GM12878 (cell line): ENCODE data around the gene EPHA4. TPM values are rescaled to one million over a fixed set of nuclear protein-coding genes. Genes with fewer than 3 reads are reported as not detected.

Source experiments
- BACH1 ChIP-seq: fragments of 450-650 bp; IDR thresholded peaks from 2 replicates; pipeline ENCODE4 v1.6.1; 2017; ENCODE audit warnings: mild to moderate bottlenecking, borderline replicate concordance
- CBX3 ChIP-seq: fragments of 200-600 bp; sonication (generic); IDR thresholded peaks from 2 replicates; pipeline ENCODE4 v1.6.1; 2016; ENCODE audit warnings: low read depth, borderline replicate concordance
- CHD2 ChIP-seq: IDR thresholded peaks from 2 replicates; pipeline ENCODE4 v1.6.1; 2011; ENCODE audit warnings: low read depth, low read length, improper control_type of control experiment, borderline replicate concordance
- DPF2 ChIP-seq: fragments of 450-650 bp; IDR thresholded peaks from 2 replicates; pipeline ENCODE4 v1.6.1; 2017; ENCODE audit warnings: mild to moderate bottlenecking
- EP300 ChIP-seq, 2 experiments: fragments of 150-350 bp in 1 of 2; IDR thresholded peaks; 2 replicates each; pipeline ENCODE4 v1.6.1; 2011 to 2012; ENCODE audit warnings: low read depth in 2 of 2, low read length in 2 of 2, borderline replicate concordance in 1 of 2, improper control_type of control experiment in 1 of 2, inconsistent platforms in 1 of 2; ENCODE audit not compliant: control insufficient read depth in 1 of 2
- HCFC1 ChIP-seq: fragments of 150-350 bp; IDR thresholded peaks from 2 replicates; pipeline ENCODE4 v1.6.1; 2014; ENCODE audit warnings: low read length
- KLF5 ChIP-seq: fragments of 450-650 bp; IDR thresholded peaks from 2 replicates; pipeline ENCODE4 v1.6.1; 2014; ENCODE audit warnings: mild to moderate bottlenecking; ENCODE audit not compliant: partially characterized antibody
- POLR2AphosphoS5 ChIP-seq: IDR thresholded peaks from 2 replicates; pipeline ENCODE4 v1.6.1; 2011; ENCODE audit warnings: mild to moderate bottlenecking, low read length, inconsistent platforms
- RELA ChIP-seq: fragments of 450-650 bp; IDR thresholded peaks from 2 replicates; pipeline ENCODE4 v1.8.0; 2014; ENCODE audit warnings: borderline replicate concordance; ENCODE audit not compliant: partially characterized antibody
- SMAD1 ChIP-seq: fragments of 450-650 bp; IDR thresholded peaks from 2 replicates; pipeline ENCODE4 v1.6.1; 2018; ENCODE audit warnings: mild to moderate bottlenecking, low read depth; ENCODE audit not compliant: partially characterized antibody
- SP1 ChIP-seq: IDR thresholded peaks from one replicate; pipeline ENCODE4 v1.6.1; 2011; ENCODE audit warnings: low read depth, low read length
- SPI1 ChIP-seq: IDR thresholded peaks from 2 replicates; pipeline ENCODE4 v1.6.1; 2011; ENCODE audit warnings: low read depth, mild to moderate bottlenecking, low read length, moderate library complexity, borderline replicate concordance; ENCODE audit not compliant: insufficient read depth
- STAT3 ChIP-seq: IDR thresholded peaks from 2 replicates; pipeline ENCODE4 v1.6.1; 2011; ENCODE audit warnings: low read depth, low read length, improper control_type of control experiment
- SUZ12 ChIP-seq: fragments of 200-600 bp; sonication (generic); IDR thresholded peaks from one replicate; pipeline ENCODE4 v1.6.1; 2018; ENCODE audit warnings: antibody characterized with exemption, mild to moderate bottlenecking; ENCODE audit not compliant: unreplicated experiment
- ZNF622 ChIP-seq: fragments of 450-650 bp; IDR thresholded peaks from 2 replicates; pipeline ENCODE4 v1.6.1; 2017; ENCODE audit warnings: mild to moderate bottlenecking, inconsistent platforms
- ZZZ3 ChIP-seq: IDR thresholded peaks from 2 replicates; pipeline ENCODE4 v1.6.1; 2011; ENCODE audit warnings: low read depth; ENCODE audit not compliant: control insufficient read depth, insufficient read length
- polyA plus RNA-seq, 11 experiments: library from polyadenylated mRNA; depleted of rRNA in 4 of 11; unstranded in 6 of 11; stranded (reverse) in 5 of 11; fragments of >200 nt; fragmentation: Nextera tagmentation in 4 of 11; fragmentation: Illumina TruSeq in 1 of 11; extraction: Ambion mirVana in 4 of 11; extraction: Trizol in 1 of 11; gene quantifications; 1 replicate in 1 of 11; 2 replicates in 10 of 11; pipeline versions ENCODE4 v1.2.1 to v1.2.3, GENCODE V29; 2011 to 2016; ENCODE audit warnings: inconsistent platforms in 2 of 11, missing spikeins in 2 of 11, low read depth in 1 of 11
- total RNA-seq, 4 experiments: library from RNA; depleted of rRNA in 3 of 4; stranded (reverse); fragments of >200 nt in 3 of 4; fragmentation: Illumina TruSeq in 1 of 4; extraction: Trizol in 1 of 4; gene quantifications; 2 replicates each; pipeline versions ENCODE4 v1.2.1 to v1.2.3, GENCODE V29; 2013 to 2021
- TF ChIP-seq, protein P1 (sequence below): fragments of 450-650 bp; IDR thresholded peaks from 2 replicates; pipeline ENCODE4 v1.6.1; 2016; ENCODE audit warnings: mild to moderate bottlenecking
- TF ChIP-seq, protein P2 (sequence below): fragments of 450-650 bp; IDR thresholded peaks from 2 replicates; pipeline ENCODE4 v1.6.1; 2017; ENCODE audit warnings: mild to moderate bottlenecking, moderate library complexity
- TF ChIP-seq, protein P3 (sequence below): IDR thresholded peaks from 2 replicates; pipeline ENCODE4 v1.6.1; 2012; ENCODE audit warnings: low read length, inconsistent platforms
- TF ChIP-seq, protein P4 (sequence below): fragments of 450-650 bp; IDR thresholded peaks from 2 replicates; pipeline ENCODE4 v1.6.1; 2017; ENCODE audit warnings: mild to moderate bottlenecking

Gene EPHA4
- total and polyA plus RNA-seq, 10 of the 15 experiments (the other 5 are each of a cell fraction or from before 2014, with no cell fraction given), result 0.06 to 1.5 (median 0.33) TPM; not detected in 1

DNA sequence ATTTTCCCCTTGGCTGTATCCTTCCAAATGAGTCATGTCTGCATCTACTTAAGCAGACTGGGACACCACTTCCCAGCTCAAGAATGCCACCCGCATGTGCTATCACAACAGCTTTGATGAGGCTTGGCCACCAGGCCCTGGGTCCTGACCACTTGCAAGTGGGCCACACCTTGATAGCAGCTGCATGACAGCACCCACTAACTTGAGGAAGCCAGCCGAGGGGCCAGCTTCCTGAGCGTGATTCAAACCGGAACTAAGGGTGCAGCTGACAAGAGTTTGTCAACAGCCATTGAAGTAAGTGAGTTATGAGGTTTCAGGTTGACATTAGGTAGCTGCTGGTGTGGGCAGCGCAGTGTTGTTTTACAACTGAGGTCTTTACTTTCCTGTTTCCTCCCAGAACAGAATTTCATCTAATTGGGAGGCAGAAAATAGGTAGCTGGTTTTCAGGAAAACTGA is 54.4 kb downstream of the EPHA4 start (continued):
- TF ChIP-seq, protein P1, sequence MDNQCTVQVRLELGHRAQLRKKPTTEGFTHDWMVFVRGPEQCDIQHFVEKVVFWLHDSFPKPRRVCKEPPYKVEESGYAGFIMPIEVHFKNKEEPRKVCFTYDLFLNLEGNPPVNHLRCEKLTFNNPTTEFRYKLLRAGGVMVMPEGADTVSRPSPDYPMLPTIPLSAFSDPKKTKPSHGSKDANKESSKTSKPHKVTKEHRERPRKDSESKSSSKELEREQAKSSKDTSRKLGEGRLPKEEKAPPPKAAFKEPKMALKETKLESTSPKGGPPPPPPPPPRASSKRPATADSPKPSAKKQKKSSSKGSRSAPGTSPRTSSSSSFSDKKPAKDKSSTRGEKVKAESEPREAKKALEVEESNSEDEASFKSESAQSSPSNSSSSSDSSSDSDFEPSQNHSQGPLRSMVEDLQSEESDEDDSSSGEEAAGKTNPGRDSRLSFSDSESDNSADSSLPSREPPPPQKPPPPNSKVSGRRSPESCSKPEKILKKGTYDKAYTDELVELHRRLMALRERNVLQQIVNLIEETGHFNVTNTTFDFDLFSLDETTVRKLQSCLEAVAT, result no peak
- no peak for TF ChIP-seq POLR2AphosphoS5
- TF ChIP-seq SPI1, result no peak
- no peak for TF ChIP-seq SUZ12
- TF ChIP-seq RELA, result no peak
- TF ChIP-seq BACH1, result peak; percentile 68
- peak; percentile 86 for TF ChIP-seq DPF2
- TF ChIP-seq SMAD1, result no peak
- no peak for TF ChIP-seq CBX3
- TF ChIP-seq ZZZ3, result no peak
- no peak for TF ChIP-seq SP1
- TF ChIP-seq, protein P2, sequence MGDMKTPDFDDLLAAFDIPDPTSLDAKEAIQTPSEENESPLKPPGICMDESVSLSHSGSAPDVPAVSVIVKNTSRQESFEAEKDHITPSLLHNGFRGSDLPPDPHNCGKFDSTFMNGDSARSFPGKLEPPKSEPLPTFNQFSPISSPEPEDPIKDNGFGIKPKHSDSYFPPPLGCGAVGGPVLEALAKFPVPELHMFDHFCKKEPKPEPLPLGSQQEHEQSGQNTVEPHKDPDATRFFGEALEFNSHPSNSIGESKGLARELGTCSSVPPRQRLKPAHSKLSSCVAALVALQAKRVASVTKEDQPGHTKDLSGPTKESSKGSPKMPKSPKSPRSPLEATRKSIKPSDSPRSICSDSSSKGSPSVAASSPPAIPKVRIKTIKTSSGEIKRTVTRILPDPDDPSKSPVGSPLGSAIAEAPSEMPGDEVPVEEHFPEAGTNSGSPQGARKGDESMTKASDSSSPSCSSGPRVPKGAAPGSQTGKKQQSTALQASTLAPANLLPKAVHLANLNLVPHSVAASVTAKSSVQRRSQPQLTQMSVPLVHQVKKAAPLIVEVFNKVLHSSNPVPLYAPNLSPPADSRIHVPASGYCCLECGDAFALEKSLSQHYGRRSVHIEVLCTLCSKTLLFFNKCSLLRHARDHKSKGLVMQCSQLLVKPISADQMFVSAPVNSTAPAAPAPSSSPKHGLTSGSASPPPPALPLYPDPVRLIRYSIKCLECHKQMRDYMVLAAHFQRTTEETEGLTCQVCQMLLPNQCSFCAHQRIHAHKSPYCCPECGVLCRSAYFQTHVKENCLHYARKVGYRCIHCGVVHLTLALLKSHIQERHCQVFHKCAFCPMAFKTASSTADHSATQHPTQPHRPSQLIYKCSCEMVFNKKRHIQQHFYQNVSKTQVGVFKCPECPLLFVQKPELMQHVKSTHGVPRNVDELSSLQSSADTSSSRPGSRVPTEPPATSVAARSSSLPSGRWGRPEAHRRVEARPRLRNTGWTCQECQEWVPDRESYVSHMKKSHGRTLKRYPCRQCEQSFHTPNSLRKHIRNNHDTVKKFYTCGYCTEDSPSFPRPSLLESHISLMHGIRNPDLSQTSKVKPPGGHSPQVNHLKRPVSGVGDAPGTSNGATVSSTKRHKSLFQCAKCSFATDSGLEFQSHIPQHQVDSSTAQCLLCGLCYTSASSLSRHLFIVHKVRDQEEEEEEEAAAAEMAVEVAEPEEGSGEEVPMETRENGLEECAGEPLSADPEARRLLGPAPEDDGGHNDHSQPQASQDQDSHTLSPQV, result no peak
- TF ChIP-seq CHD2, result peak; percentile 53; the same call in 1 of the 2 replicates
- peak; percentile 88 to 96 for TF ChIP-seq EP300 (IDR thresholded peaks at IDR 0.05; ENCODE audit: borderline replicate concordance in 1 of 2, control insufficient read depth in 1 of 2, low read depth in 2 of 2, low read length in 2 of 2)
- no peak for TF ChIP-seq ZNF622
- no peak for TF ChIP-seq STAT3
- TF ChIP-seq, protein P3, sequence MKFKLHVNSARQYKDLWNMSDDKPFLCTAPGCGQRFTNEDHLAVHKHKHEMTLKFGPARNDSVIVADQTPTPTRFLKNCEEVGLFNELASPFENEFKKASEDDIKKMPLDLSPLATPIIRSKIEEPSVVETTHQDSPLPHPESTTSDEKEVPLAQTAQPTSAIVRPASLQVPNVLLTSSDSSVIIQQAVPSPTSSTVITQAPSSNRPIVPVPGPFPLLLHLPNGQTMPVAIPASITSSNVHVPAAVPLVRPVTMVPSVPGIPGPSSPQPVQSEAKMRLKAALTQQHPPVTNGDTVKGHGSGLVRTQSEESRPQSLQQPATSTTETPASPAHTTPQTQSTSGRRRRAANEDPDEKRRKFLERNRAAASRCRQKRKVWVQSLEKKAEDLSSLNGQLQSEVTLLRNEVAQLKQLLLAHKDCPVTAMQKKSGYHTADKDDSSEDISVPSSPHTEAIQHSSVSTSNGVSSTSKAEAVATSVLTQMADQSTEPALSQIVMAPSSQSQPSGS, result no peak; the same call in 1 of the 2 replicates
- no peak for TF ChIP-seq HCFC1
- no peak for TF ChIP-seq KLF5
- TF ChIP-seq, protein P4, sequence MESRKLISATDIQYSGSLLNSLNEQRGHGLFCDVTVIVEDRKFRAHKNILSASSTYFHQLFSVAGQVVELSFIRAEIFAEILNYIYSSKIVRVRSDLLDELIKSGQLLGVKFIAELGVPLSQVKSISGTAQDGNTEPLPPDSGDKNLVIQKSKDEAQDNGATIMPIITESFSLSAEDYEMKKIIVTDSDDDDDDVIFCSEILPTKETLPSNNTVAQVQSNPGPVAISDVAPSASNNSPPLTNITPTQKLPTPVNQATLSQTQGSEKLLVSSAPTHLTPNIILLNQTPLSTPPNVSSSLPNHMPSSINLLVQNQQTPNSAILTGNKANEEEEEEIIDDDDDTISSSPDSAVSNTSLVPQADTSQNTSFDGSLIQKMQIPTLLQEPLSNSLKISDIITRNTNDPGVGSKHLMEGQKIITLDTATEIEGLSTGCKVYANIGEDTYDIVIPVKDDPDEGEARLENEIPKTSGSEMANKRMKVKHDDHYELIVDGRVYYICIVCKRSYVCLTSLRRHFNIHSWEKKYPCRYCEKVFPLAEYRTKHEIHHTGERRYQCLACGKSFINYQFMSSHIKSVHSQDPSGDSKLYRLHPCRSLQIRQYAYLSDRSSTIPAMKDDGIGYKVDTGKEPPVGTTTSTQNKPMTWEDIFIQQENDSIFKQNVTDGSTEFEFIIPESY, result no peak
